GM18870 (cell line): Measurements from ENCODE around the gene PPP4R4.
A peak's percentile ranks its signal among the peaks of the same experiment; 100 is the strongest.

Experiments used
- ATAC-seq: cut with Tn5 transposase; IDR thresholded peaks from one replicate; pipeline ENCODE4 v1.9.1; 2021; ENCODE audit warnings: moderate library complexity; ENCODE audit not compliant: unreplicated experiment

The PPP4R4 gene, protein sequence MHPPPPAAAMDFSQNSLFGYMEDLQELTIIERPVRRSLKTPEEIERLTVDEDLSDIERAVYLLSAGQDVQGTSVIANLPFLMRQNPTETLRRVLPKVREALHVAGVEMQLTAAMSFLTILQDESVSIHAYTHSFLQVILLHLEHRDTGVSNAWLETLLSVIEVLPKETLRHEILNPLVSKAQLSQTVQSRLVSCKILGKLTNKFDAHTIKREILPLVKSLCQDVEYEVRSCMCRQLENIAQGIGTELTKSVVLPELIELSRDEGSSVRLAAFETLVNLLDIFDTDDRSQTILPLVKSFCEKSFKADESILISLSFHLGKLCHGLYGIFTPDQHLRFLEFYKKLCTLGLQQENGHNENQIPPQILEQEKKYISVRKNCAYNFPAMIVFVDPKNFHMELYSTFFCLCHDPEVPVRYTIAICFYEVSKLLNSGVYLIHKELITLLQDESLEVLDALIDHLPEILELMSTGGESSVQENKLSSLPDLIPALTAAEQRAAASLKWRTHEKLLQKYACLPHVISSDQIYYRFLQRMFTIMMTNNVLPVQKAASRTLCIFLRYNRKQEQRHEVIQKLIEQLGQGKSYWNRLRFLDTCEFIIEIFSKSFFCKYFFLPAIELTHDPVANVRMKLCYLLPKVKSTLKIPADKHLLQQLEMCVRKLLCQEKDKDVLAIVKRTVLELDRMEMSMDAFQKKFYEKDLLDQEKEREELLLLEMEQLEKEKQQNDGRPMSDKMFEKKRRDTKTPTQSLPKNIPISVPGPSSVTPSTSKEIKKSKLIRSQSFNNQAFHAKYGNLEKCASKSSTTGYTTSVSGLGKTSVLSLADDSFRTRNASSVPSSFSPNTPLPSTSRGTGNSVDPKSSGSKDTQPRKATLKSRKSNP

DNA sequence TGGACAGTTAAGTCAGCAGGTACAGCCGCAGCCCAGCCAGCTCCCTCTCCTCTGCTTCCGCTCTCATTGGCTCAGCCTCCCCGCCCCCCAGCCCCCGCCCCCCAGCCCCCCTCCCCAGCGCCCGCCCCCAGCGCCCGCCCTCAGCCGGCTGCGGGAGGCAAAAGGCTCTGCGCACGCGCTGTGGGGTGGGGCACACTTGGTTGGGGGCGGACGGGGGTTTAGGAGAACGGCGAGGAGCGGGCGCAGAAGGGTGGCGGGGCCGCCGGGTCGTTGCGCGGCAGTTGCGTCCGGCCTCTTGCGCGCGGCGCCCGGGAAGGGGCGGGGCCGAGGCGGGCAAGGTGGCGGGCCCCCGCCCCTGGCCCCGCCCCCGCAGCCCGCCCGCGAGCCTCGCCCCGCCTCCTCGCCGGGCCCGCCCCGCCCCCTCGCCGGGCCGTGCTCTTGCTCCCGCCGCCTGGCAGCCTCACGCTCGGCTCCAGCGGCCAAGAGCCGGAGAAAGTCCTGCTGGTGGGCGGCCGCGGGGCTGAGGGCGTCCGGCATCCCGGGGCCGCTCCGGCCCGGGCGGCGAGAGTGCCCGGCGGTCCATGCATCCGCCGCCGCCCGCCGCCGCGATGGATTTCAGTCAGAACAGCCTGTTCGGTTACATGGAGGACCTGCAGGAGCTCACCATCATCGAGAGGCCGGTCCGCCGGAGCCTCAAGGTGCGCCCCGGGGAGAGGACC is at the start of gene PPP4R4:
Gene PPP4R4, plus strand, starts transcription at position 438 of the 719 bp plus-strand sequence. Its CDS starts 144 bp downstream, at position 582.
- ATAC-seq, result no peak

- ATAC-seq, result no peak
Measured at GRCh38 chr14:94124582-94125377, 49.3 kb upstream of the PPP4R4 start.

GRCh38 chr14:94125659-94126418 is 48.3 kb upstream of the PPP4R4 start:
- ATAC-seq, result no peak

DNA sequence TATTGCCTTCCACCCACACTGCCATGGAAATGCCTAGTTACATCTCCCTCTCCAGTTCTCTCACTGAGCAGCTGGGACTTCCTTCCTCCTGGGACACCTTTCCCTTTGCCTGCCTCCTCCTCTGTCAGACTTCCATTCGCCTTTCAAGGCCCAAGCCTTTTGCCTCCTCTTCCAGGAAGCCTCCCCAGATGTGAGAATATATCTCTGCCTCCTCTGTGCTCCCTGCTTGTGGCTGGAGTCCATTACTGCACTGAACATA is 47.8 kb upstream of the PPP4R4 start:
- no peak for ATAC-seq

GRCh38 chr14:94126800-94127199 is 47.3 kb upstream of the PPP4R4 start:
- ATAC-seq, result no peak

GRCh38 chr14:94127330-94127729 is 46.8 kb upstream of the PPP4R4 start:
- ATAC-seq, result no peak

- no peak for ATAC-seq
Measured at GRCh38 chr14:94128216-94128839, 45.8 kb upstream of the PPP4R4 start.

DNA sequence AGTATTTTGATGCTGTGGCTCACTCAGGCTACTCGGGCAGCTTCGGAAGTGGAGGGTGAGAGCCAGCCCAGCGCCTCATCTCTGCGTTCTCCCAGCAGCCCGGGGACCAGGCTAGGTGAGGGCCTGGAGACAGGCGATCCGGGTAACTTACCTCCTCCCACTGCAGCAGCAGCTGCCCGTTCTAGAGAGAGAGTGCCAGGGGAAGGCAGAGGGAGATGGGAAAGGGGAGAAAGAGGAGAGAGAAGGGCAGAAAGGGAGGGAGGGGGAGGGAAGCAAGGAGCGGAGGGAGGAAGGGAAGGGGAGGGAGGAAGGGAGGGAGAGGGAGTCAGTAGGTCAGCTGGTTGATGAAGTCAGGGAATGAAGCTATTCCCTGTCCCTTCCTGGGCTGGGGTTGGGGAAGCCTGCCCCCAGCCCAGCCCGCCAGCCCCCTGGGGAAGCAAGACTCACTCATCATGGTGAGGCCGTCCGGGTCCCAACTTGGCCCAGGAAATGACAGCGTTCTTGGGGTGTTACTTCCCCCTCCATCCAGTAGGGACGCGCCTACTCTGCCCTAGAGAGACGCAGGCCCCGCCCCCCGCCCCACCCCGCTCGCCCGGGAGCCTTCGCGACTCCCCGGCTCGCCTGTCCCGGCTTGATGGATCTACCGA is 44.9 kb upstream of the PPP4R4 start, which contains the start of gene IFI27L2:
Gene IFI27L2, minus strand, starts transcription at position 494 of the 647 bp plus-strand sequence. Its CDS starts 40 bp downstream, at position 454.
- ATAC-seq, result no peak

GRCh38 chr14:94129758-94130414 is 44.2 kb upstream of the PPP4R4 start:
- ATAC-seq, result no peak

DNA sequence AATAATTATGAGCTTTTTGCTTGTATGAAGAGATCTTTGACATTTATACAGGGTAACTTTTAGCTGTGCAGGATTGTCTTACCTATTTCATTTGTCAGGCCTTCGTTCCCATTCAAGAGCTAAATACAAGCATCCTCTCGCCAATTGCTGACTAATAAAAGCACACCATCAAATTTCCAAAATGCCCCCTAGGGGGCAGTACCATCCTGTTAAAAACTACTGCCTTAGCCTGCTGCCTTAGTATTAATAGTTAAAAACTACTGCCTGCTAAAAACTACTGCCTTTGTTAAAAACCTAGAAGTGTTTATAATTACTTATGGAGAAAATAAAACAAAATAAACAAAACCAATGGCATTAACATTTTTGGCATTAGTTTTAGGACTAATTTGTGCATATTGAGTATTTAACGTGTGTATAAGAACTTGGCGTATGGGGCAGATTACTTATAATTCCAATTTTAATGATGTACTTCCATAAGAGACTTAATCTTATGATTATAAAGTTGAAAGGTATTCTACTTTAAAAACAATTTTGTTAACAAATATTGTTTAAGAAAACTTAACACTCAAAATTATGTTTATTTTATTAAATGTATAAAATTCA is 41.7 kb upstream of the PPP4R4 start:
- no peak for ATAC-seq

GRCh38 chr14:94135476-94135875 is 38.6 kb upstream of the PPP4R4 start:
- ATAC-seq, result no peak

DNA sequence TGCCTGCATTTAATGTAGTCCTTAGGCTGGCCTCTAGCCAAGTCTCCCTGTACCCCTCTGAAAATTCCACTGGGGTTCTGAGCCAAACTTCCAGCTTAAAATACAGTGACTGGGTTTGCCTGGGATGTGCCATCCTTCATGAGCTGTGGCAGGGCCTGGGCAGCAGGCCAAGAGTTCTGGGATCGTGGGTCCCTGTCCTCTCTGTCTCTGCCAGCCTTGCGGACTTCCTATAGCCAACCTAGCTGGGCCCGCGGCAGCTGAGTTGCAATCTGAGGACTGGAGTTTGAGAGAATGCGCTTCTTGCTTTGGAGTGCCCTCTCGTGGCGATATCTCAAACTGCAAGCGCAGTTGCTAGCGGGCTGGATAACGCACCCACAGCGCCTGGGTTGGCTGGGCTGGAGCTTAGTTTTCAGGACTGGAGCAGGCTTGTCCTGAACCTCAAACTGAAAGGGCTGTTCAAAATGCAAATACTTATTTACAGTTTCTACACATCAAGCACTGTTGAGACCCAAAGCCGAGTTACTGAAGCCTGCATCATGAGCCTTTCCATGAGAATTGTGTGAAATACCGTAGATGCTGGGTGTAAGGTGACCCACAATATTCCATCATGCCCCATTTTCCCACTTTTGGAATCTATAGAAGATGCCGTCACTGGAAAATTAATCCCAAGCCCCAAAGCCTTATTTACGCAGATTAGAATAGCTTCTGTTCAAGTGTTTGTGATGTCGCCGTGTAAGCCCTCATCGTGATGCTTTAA is 37.4 kb upstream of the PPP4R4 start:
- peak; percentile 50 for ATAC-seq

GRCh38 chr14:94138251-94138650 is 35.9 kb upstream of the PPP4R4 start:
- no peak for ATAC-seq

- no peak for ATAC-seq
Measured at GRCh38 chr14:94139006-94139405, 35.1 kb upstream of the PPP4R4 start.

GRCh38 chr14:94139421-94139820 is 34.7 kb upstream of the PPP4R4 start:
- no peak for ATAC-seq

- no peak for ATAC-seq
Measured at GRCh38 chr14:94142247-94142646, 31.9 kb upstream of the PPP4R4 start.

- no peak for ATAC-seq
Measured at GRCh38 chr14:94142836-94143235, 31.3 kb upstream of the PPP4R4 start.
